Left forelimb (tissue), 1 donor: ENCODE measurements around the gene GRM2.
"Not testable (repeated sequence)": the region's sequence is repeated elsewhere in the genome, so short reads cannot be mapped to it uniquely, and the experiment has no call there.

Experiments used
- DNase-seq: peaks from one replicate; pipeline ENCODE4 v3.0.0-alpha.2; 2018; ENCODE audit warnings: low spot score

The GRM2 gene

DNA sequence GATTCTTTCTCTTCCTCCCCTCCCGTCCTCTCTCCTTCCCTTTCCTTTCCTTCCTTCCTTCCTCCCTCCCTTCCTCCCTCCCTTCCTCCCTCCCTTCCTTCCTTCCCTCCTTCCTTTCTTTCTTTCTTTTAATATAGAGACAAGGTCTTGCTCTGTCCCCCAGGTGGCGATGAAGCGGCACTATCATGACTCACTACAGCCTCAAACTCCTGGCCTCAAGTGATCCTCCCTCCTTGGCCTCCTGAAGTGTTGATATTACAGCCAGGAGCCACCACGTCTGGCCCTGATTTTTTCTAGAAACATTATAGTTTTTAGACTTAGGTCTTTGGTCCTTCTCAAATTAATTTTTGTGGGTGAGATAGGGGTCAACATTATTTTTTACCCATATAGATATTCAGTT, 15.5 kb downstream of the GRM2 start:
- no peak for DNase-seq

DNA sequence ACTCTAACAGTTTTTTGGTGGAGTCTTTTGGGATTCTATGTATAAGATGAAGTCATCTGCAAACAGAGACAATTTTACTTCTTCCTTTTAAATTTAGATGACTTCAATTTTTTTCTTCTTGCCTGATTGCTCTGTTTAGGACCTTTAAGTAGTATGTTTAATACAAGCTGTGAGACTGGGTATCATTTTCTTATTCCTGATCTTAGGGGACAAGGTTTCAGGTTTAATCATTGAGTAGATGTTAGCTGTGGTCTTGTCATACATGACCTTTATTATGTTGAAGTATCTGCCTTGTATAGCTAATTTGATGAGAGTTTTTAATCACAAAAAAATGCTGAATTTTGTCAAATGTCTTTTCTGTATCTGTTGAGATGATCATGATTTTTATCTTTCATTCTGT, 20.6 kb downstream of the GRM2 start:
- DNase-seq: no peak

DNA sequence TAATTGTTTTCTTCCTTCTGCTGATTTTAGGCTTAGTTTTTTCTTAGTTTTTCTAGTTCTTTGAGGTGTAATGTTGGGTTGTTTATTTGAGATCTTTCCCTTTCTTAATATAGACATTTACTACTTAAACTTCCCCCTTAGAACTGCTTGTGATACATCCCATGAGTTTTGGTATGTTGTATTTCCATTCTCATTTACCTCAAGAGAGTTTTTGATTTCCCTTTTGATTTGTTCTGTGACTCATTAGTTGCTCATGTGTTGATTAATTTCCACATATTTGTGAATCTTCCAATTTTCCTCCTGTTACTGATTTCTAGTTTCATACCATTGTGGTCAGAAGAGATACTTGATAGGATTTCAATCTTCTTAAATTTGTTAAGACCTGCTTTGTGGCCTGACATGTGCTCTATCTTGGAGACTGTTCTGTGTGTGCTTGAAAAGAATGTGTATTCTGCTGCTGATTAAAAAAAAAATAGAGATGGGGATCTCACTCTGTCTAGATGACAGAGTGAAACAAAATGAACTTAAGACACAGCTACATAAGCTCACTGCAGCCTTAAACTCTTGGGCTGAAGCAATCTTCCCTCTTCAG, 22.3 kb downstream of the GRM2 start:
- DNase-seq: no peak

DNA sequence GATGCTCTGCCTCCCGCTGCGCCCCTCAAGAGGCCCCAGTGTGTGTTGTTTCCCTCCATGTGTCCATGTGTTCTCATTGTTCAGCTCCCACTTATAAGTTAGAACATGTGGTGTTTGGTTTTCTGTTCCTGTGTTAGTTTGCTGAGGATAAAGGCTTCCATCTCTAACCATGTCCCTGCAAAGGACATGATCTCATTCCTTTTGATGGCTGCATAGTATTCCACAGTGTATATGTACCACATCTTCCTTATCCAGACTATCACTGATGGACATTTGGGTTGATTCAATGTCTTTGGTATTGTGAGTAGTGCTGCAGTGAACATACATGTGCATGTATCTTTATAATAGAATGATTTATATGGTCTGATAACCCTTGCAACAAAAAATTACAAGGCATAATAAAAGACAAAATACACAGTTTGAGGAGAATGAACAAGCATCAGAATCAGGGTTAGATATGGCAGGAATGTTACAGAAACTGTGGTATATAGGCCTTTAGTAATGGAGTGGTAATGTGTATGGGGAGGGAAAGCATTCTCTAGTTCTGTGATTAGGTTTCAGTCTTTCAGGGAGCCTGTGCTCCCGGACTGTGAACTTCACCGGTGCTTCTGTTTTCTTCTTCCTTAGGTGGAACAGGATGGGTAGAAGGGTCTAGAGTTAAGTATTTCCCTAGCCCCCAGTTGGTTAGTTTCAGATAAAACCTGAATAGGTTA, 27.1 kb downstream of the GRM2 start:
- DNase-seq: no peak

DNA sequence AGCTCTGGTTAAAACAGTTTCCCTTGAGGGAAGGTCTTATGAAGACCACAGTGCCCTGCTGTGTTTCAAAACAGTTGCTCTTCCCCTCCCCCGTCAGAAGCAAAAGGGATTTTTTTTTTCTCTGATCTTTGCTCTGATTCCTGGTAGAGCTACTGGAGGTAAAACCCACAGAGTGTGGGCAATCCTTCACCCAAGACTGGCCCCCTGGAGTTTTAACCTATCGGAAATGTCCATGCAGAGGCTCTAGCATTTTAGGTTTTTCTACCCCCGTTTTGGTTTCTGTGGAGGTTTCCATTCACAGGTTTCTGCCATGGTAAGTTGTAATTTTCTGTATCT, 27.7 kb downstream of the GRM2 start:
- DNase-seq: no peak

DNA sequence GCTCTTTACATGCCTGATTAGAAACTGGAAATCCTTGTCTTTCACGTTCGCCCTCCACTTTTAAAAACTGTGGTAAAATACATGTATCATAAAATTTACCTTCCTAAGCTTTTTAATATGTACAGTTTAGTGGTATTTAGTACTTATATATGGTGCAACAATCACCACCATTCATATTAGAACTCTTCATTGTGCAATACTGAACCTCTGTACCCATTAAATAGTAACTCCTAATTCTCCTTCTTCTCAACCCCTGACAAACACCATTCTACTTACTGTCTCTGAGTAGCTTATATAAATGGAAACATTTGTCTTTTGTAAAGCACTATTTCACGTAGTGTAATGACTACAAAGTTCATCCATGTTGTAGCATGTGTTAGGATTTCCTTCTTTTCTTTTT, 28.2 kb downstream of the GRM2 start:
- DNase-seq: no peak

DNA sequence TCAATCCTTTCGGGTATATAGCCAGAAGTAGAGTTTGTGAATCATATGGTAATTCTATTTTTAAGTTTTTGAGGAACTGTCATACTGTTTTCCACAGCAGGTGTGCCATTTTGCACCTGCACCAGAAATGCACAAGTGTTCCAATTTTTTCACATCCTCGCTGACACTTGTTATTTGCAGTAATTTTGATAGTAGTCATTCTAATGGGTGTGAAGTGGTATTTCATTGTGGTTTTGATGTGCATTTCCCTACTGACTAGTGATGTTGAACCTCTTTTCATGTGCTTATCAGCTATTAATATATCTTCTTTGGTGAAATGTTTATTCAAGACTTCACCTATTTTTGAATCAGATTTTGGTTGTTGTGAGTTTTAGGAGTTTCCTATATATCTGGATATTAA, 29.1 kb downstream of the GRM2 start:
- DNase-seq: no peak

DNA sequence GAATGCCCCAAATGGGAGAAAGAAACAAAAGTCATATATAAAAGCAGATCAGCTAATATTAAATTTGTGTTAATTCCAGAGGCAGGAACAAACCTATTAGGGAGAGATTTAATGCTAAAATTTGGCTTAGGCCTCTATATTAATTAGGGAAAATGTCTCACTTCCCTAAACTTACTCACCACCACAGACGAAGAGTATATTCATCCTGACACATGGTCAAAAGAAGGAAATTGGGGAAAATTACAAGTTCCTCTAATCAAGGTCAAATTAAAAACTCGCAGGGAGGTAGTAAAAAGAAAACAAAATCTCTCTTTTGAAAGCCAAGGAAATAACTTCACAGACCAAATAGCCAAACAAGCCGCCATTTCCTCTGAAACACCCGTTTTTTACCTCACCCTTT, 32.2 kb downstream of the GRM2 start:
- no peak for DNase-seq

DNA sequence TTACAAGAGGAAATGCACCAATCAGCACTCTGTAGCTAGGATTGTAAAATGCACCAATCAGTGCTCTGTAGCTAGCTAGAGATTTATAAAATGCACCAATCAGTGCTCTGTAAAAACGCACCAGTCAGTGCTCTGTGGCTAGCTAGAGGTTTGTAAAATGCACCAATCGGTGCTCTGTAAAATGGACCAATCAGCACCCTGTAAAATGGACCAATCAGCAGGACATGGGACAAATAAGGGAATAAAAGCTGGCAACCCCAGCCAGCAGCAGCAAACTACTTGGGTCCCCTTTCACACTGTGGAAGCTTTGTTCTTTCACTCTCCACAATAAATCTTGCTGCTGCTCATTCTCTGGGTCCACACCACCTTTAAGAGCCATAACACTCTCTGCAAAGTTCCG, 35.5 kb downstream of the GRM2 start:
- not testable (repeated sequence) for DNase-seq

DNA sequence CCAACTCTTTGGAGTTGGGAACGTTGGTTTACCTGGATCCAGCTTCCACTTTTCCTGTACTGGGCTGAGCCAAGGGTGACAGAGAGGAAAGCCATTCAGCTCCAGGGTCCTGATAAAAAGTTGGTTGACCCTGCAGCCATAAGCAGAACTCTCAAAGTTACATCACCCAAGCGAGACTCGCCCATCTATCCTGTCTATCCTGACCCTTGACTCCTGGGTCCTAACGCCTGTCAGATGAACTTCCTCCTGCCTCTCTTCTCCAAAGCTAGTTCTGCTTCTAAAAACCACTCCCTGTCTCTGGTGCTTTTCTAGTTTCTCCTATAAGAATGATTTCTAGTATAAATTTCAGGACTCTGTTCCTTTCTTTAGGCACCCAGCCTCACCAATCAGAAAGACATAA, 36.1 kb downstream of the GRM2 start:
- not testable (repeated sequence) for DNase-seq

DNA sequence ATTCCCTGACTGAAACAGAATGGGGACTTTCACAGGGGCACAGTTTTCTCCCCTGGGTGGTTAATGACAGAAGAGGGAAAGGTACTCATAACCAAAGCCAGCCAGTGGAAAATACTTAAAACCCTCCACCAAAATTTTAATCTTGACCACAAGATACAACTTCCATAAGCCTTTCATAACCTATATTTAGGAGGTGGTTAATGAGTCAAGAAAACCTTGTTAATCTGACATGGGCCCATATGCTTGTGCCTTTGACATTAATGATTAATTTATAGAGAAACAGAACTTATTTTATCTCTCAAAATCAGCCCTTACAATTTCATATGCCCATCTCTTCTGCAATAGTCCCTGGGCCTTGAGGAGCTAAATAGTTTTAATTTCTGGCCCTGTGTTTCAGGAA, 41.0 kb downstream of the GRM2 start:
- DNase-seq: no peak

DNA sequence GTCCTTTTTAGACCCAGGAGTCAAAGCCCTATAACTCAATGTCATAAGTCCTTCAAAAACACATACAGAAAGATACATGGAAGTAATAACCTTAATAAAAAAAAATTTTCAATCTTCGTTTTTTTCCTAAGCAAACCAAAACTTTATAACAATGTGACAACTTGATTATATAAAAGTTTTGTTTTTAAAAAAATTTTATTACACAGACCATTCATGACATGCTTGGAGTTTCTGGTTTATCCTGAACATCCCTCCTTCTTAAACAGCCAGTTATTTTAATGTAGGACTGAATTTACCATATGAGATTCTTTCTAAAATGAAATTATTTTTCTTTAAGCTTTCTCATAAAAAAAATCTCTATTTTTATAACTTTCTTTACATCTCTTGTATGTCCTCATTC, 41.5 kb downstream of the GRM2 start:
- no peak for DNase-seq

DNA sequence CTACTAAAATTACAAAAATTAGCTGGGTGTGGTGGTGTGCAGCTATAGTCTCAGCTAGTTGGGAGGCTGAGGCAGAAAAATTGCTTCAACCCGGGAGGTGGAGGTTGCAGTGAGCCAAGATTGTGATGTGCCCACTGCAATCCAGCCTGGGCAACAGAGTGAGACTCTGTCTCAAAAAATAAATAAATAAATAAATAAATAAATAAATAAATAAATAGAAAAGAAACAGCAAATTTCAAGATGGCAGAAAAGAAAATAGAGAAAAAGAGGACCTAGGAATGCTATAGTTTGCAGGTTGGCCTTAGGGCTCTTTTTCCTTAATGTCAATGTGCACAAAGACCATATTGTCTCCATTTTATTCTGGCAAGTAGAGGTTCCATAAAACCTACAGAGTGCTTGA, 44.0 kb downstream of the GRM2 start:
- DNase-seq: no peak

DNA sequence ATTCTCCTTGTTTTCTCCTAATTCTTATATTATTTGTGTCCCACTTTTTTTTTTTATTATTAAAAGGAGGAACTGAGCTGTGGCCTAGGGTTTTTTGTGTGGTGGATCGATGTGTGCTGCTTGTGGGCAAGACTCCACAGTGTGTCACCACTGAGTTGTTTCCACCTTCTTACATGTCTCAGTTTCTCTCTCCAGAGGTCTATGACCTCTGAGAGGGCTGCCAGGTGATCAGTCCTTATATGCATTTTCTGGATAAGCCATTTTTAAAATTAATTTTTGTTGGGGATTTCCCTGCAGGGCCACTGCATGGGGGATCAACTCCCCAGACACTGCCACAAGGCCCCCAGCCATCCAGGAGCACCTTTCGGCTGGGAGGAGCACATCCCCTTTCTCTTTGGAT, 44.4 kb downstream of the GRM2 start:
- DNase-seq: no peak

DNA sequence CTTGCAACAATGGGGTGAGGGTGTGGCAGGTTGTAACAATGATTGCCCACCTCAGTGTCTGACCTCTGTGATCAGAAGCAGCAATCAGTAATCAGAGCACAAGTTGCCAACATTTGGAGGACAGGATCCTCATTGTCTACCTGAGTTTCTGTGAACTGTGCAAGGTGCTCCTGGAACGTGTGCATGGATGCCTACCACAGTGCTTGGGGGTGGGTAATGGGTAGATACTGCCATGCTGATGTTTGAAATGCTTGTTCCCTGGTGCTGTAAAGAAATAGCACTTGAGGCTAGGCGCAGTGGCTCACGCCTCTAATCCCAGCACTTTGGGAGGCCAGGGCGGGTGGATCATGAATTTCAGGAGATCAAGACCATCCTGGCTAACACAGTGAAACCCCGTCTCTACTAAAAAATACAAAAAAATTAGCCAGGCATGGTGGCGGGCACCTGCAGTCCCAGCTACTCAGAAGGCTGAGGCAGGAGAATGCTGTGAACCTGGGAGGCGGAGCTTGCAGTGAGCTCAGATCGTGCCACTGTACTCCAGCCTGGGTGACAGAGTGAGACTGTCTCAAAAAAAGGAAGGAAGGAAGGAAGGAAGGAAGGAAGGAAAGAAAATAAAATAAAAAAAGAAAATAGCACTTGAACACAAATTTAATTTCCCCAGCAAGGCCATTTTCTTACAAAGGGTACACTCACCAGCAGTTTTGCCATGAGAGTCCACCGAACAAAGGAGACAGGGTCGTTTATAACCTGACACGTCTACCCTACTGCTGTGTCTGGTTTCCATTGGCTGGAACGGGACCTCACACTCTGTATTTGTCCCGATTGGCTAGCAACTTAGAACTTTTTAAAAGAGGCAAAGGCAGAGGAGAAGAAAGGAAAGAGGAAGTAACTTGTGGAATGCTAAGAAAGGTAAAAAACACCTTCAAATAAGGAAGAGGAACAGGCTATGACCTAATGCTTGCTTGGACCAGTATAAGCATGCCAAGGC, 47.2 kb downstream of the GRM2 start:
- not testable (repeated sequence) for DNase-seq

DNA sequence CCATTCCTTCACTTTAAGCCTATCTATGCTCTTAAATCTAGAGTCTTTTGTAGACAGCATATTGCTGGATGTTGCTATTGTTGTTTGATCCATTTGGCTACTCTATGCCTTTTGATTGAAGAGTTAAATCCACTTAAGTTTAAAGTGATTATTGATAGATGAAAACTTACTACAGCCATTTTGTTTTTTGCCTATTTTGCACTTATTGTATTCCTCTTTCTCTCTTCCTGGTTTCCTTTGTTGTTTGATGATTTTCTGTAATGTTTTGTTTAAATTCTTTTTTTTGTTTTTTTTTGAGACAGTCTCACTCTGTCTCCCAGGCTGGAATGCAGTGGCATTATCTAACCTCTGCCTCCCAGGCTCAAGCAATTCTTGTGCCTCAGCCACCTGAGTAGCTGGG, 52.3 kb downstream of the GRM2 start:
- DNase-seq: no peak
